GM15510 (cell line): ENCODE measurements around the gene COL9A1.

ENCODE experiments used
- POLR2A ChIP-seq: IDR thresholded peaks from 3 replicates; pipeline ENCODE4 v1.6.1; 2011; ENCODE audit warnings: borderline replicate concordance; ENCODE audit not compliant: insufficient read length; ENCODE audit errors: extremely low read depth

The COL9A1 gene

GRCh38 chr6:70304616-70305015, 1.7 kb upstream of the COL9A1 start:
- no peak for TF ChIP-seq POLR2A

- no peak for TF ChIP-seq POLR2A
These were observed 3.4 kb downstream of the COL9A1 start for GRCh38 chr6:70299456-70299855.

- TF ChIP-seq POLR2A: no peak
These were observed 4.8 kb downstream of the COL9A1 start for GRCh38 chr6:70298068-70298467.

- no peak for TF ChIP-seq POLR2A
These were observed 10.7 kb downstream of the COL9A1 start for GRCh38 chr6:70292193-70292592.

- no peak for TF ChIP-seq POLR2A
These were observed 13.6 kb downstream of the COL9A1 start for GRCh38 chr6:70289299-70289698.

- TF ChIP-seq POLR2A: no peak
These were observed 16.0 kb downstream of the COL9A1 start for GRCh38 chr6:70286905-70287304.

- TF ChIP-seq POLR2A: no peak
These were observed 17.7 kb downstream of the COL9A1 start for GRCh38 chr6:70285201-70285600.

GRCh38 chr6:70282919-70283461, 19.9 kb downstream of the COL9A1 start:
- TF ChIP-seq POLR2A: no peak

GRCh38 chr6:70282312-70282918, 20.5 kb downstream of the COL9A1 start:
- TF ChIP-seq POLR2A: no peak

GRCh38 chr6:70281923-70282311, 21.0 kb downstream of the COL9A1 start:
- TF ChIP-seq POLR2A: no peak

GRCh38 chr6:70280400-70280853, 22.5 kb downstream of the COL9A1 start:
- TF ChIP-seq POLR2A: no peak

- no peak for TF ChIP-seq POLR2A
These were observed 25.4 kb downstream of the COL9A1 start for GRCh38 chr6:70277470-70277869.

GRCh38 chr6:70274338-70274737, 28.5 kb downstream of the COL9A1 start:
- no peak for TF ChIP-seq POLR2A

GRCh38 chr6:70272071-70272470, 30.8 kb downstream of the COL9A1 start:
- TF ChIP-seq POLR2A: no peak

GRCh38 chr6:70270287-70271005, 32.4 kb downstream of the COL9A1 start:
- TF ChIP-seq POLR2A: no peak

- TF ChIP-seq POLR2A: no peak
These were observed 36.7 kb downstream of the COL9A1 start for GRCh38 chr6:70266142-70266541.
